GM06990 (cell line): ENCODE data around the gene PSG7.
"Not testable (repeated sequence)": the region's sequence is repeated elsewhere in the genome, so short reads cannot be mapped to it uniquely, and the experiment has no call there.

Source experiments
- DNase-seq: peaks from one replicate; pipeline ENCODE4 v3.0.0-alpha.2; 2011; ENCODE audit not compliant: insufficient read length; ENCODE audit errors: extremely low read depth
- H3K27me3 ChIP-seq: replicated peaks from 2 replicates; pipeline ENCODE4 v1.6.0; 2011; ENCODE audit warnings: low read length; ENCODE audit not compliant: control insufficient read depth, insufficient read depth
- H3K36me3 ChIP-seq: 2 replicates; pipeline ENCODE4 v1.5.1; 2011; ENCODE audit warnings: low read length; ENCODE audit not compliant: control insufficient read depth, insufficient read depth
- H3K4me3 ChIP-seq: replicated peaks from 2 replicates; pipeline ENCODE4 v1.5.1; 2011; ENCODE audit warnings: low read depth, mild to moderate bottlenecking, control low read depth, low read length
- TF ChIP-seq, protein P1 (sequence below): IDR thresholded peaks from 2 replicates; pipeline ENCODE4 v1.5.1; 2011; ENCODE audit warnings: low read length, control low read depth, mild to moderate bottlenecking, inconsistent platforms; ENCODE audit not compliant: insufficient read depth, poor library complexity, severe bottlenecking

The PSG7 gene

DNA sequence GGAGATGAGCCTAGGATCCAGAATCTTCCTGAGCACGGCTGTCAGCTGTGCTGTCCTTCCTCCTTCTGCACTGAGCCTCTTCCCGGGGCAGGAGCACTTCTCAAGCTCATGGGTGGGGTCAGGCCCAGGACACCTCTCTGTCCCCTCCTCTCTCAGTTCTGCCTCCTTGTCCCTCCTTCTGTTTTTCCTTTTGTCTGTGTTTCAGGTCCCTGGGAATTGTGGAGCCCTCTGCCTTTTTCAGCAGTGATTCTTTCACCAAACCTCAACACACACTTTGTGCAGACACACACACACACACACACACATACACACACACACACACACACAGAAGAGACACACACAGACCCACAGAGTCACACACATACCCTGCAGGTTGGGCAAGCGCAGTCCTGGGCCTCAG lies at the start of gene PSG7:
PSG7 (minus strand) TSS at position 101 of the 400 bp plus-strand sequence. CDS start 131 bp downstream, outside the sequence.
- not testable (repeated sequence) for H3K27me3 ChIP-seq, DNase-seq, H3K4me3 ChIP-seq, H3K36me3 ChIP-seq

DNA sequence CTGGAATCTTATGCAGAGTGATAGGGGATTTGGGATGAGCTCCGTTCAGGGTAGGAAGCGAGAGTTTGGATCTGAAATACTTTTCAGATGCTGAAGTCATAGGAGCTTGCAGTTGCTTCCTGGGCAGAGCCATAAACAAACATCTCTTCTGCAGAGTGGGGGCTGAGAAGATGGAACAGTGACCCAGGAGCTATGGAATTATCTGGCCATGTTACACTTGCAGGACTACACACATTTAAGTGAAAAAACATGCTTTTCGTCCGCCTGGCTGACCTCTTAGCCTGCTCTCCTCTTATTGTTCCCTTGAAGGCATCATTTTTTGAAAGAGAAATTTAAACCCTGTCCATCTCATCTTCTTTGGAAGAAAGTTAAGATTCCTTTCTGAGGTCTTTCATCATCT lies 48.6 kb upstream of the PSG7 start:
- Histone ChIP-seq H3K36me3 (no peaks in the 10 kb centered on the region), H3K4me3 (no peak overlapping the region), H3K27me3 (no peaks in the 10 kb centered on the region)
- no peak for DNase-seq
- TF ChIP-seq, protein P1, sequence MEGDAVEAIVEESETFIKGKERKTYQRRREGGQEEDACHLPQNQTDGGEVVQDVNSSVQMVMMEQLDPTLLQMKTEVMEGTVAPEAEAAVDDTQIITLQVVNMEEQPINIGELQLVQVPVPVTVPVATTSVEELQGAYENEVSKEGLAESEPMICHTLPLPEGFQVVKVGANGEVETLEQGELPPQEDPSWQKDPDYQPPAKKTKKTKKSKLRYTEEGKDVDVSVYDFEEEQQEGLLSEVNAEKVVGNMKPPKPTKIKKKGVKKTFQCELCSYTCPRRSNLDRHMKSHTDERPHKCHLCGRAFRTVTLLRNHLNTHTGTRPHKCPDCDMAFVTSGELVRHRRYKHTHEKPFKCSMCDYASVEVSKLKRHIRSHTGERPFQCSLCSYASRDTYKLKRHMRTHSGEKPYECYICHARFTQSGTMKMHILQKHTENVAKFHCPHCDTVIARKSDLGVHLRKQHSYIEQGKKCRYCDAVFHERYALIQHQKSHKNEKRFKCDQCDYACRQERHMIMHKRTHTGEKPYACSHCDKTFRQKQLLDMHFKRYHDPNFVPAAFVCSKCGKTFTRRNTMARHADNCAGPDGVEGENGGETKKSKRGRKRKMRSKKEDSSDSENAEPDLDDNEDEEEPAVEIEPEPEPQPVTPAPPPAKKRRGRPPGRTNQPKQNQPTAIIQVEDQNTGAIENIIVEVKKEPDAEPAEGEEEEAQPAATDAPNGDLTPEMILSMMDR = no peak

DNA sequence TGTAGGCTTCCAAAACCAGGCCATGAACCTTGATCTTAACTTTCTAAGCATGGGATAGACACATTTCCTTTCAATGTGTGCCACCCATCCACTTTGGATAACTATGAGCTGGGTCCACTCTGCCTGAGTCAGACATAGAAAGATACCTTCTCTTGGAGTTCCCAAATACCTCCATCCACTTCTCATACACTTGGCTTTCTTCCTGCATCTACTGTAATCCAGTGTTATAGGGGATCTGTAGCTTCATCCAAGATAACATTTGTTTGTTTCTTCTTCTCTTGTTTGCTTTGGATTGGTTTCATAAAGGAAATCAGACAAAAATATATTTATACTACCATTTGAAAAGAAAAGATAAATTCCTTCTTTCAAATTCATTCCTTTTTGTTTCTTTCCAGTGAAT lies 45.1 kb upstream of the PSG7 start:
- DNase-seq, H3K4me3 ChIP-seq, H3K36me3 ChIP-seq, H3K27me3 ChIP-seq: not testable (repeated sequence)

DNA sequence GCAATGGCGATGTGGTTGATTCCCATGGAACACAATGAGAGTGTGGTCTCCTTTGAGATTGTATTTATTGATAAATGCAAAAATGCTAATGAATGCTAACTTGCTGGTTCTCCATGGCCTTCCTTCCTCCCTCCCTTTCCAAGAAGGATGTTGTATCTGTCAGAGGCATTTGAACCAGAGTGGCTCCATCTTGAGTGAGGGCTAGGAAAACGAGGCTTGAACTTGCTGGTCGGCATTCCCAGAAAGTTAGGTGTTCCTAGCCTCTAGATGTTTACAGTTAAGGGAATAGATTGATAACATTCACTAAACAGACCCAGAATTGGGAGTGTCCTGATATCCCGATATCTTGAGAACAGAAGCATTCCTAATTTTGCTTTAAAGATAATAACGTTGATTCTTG lies 34.4 kb upstream of the PSG7 start:
- not testable (repeated sequence) for H3K36me3 ChIP-seq, DNase-seq, H3K4me3 ChIP-seq, H3K27me3 ChIP-seq

DNA sequence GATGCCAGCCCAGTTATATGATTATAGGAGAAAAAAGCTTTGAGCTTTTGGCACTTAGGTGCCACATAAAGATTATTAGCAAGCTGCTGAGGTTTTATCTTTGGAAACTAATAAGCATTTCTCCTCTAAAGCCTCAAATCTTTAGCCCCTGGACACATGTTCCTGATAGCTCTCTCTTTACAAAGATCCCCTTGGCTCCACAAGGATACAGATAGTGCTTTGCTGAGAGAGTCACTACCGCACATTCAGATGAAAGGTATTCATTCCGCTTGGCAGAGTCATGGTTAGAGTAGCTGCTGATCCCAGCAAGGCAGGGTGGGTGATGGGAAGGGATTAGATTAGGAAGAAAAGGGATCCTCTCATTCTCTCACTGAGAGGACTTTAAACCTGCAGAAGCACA lies 28.2 kb upstream of the PSG7 start:
- no peaks in the 10 kb centered on the region for H3K27me3 ChIP-seq
- DNase-seq = no peak
- H3K36me3 ChIP-seq = no peaks in the 10 kb centered on the region
- TF ChIP-seq, protein P1 = no peak
- no peak overlapping the region for H3K4me3 ChIP-seq

DNA sequence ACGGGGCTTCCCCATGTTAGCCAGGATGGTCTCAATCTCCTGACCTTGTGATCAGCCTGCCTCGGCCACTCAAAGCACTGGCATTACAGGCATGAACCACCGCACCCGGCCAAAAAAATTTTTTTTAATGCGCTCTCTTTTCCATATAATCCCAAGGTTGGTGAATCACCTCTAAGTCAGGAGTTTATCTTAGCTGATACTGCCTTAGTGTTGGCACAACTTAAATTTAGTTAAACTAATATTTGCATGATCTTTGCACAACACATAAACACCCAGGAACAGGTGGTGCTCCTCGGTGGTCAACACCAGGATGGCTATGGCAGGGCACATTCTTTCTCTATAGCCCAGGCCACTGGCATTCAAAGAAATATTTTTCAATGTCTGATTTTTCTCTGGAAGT lies 24.1 kb upstream of the PSG7 start:
- Histone ChIP-seq H3K4me3 (no peak overlapping the region), H3K36me3 (no peaks in the 10 kb centered on the region), H3K27me3 (no peaks in the 10 kb centered on the region)
- no peak for DNase-seq
- TF ChIP-seq, protein P1 = no peak

DNA sequence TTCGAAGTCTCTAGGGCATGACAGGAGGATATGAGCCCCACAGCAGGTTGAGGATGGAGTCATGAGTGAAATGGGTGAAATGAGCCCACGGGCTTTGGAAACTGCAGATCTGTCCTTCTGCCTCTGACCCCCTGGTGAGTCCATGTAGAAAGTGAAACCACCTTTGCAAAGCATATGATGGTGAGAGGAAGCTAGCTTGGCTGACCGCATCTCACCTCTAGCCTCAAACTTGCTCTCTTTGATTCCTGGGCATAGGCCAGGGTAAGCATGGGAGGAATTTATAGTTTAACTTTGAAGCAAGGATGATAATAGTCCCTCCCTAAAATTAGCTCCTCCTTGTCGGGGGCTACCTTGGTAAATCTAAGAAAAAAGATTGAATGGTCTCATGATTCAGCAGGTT lies 15.1 kb upstream of the PSG7 start:
- H3K36me3 ChIP-seq, H3K4me3 ChIP-seq, H3K27me3 ChIP-seq, DNase-seq: not testable (repeated sequence)

DNA sequence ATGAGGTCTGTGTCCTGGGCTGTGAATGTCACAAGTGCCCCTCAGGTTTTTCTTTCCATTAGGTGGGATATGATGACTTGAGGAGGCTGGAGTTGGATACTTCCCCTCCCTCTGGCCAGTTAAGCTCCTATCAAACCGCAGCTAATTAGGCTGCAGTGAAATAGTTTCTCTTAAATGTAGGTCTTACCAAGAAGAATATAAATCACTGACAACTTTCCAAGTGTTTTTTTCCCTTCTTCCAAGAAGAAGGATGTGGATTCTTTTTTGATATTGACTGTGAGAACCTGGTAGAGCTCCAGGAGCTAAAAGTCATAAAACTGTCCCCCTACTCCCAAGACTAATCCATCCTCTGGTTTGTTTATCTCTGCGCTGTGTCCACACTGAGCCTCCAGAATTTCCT lies 14.5 kb upstream of the PSG7 start:
- H3K4me3 ChIP-seq, DNase-seq, H3K36me3 ChIP-seq, H3K27me3 ChIP-seq: not testable (repeated sequence)
